Neural cell (in vitro differentiated cells): ENCODE results near the gene MDN1. TPM values are rescaled to one million over a fixed set of nuclear protein-coding genes. Genes with fewer than 3 reads are reported as not detected.

ENCODE experiments used
- H2AFZ ChIP-seq: fragments of 200-600, 300-800 bp; sonication (generic), shearing (Covaris generic); 2 replicates; pipeline ENCODE4 v1.6.0; 2014; ENCODE audit warnings: low read depth, mild to moderate bottlenecking, antibody characterized with exemption, low read length, moderate library complexity
- H3F3A ChIP-seq: fragments of 200-600 bp; shearing (Covaris generic); 2 replicates; pipeline ENCODE4 v1.6.1; 2016; ENCODE audit warnings: mild to moderate bottlenecking, moderate library complexity, mixed read lengths, antibody characterized with exemption, low read length; ENCODE audit not compliant: insufficient read depth, poor library complexity, severe bottlenecking
- H3K27ac ChIP-seq: fragments of 200-600, 300-800 bp; sonication (generic), shearing (Covaris generic); 2 replicates; pipeline ENCODE4 v1.5.1; 2014; ENCODE audit warnings: mild to moderate bottlenecking, low read length, moderate library complexity
- H3K27me3 ChIP-seq: fragments of 300-800, 200-600 bp; sonication (generic), shearing (Covaris generic); 2 replicates; pipeline ENCODE4 v1.6.0; 2014; ENCODE audit warnings: mild to moderate bottlenecking, low read depth, low read length, moderate library complexity; ENCODE audit not compliant: insufficient read depth
- H3K36me3 ChIP-seq: fragments of 300-800, 200-600 bp; sonication (generic), shearing (Covaris generic); 2 replicates; pipeline ENCODE4 v1.5.1; 2014; ENCODE audit warnings: mild to moderate bottlenecking, antibody characterized with exemption, low read length, moderate library complexity; ENCODE audit not compliant: insufficient read depth
- H3K4me2 ChIP-seq: fragments of 300-800, 200-600 bp; sonication (generic), shearing (Covaris generic); 2 replicates; pipeline ENCODE4 v1.6.0; 2014; ENCODE audit warnings: mild to moderate bottlenecking, low read length
- H3K4me3 ChIP-seq: fragments of 300-800, 200-600 bp; sonication (generic), shearing (Covaris generic); 2 replicates; pipeline ENCODE4 v1.5.1; 2014; ENCODE audit warnings: mild to moderate bottlenecking, low read length, moderate library complexity
- H3K79me2 ChIP-seq: fragments of 200-600 bp; shearing (Covaris generic); replicated peaks from 2 replicates; pipeline ENCODE4 v1.6.0; 2014; ENCODE audit warnings: mild to moderate bottlenecking, low read length, moderate library complexity; ENCODE audit not compliant: insufficient read depth
- H3K9ac ChIP-seq: fragments of 300-800, 200-600 bp; sonication (generic), shearing (Covaris generic); 2 replicates; pipeline ENCODE4 v1.6.1; 2016; ENCODE audit warnings: mild to moderate bottlenecking, low read length, mixed read lengths
- H3K9me2 ChIP-seq: fragments of 200-600 bp; shearing (Covaris generic); 2 replicates; pipeline ENCODE4 v1.6.1; 2016; ENCODE audit warnings: mild to moderate bottlenecking, low read length, mixed read lengths; ENCODE audit not compliant: insufficient read depth
- H3K9me3 ChIP-seq: fragments of 200-600, 300-800 bp; sonication (generic), shearing (Covaris generic); 2 replicates; pipeline ENCODE4 v1.6.1; 2016; ENCODE audit warnings: mild to moderate bottlenecking, mixed run types, low read length, moderate library complexity, mixed read lengths
- H4K20me1 ChIP-seq: fragments of 200-600 bp; shearing (Covaris generic); 2 replicates; pipeline ENCODE4 v1.6.1; 2016; ENCODE audit warnings: mild to moderate bottlenecking, mixed run types; ENCODE audit not compliant: insufficient read depth
- CTCF ChIP-seq: fragments of 450-650 bp; IDR thresholded peaks from 2 replicates; pipeline ENCODE4 v1.5.1; 2014; ENCODE audit warnings: antibody characterized with exemption, mild to moderate bottlenecking, moderate library complexity; ENCODE audit not compliant: poor library complexity, severe bottlenecking
- EP300 ChIP-seq: fragments of 450-650 bp; conservative IDR thresholded peaks from 2 replicates; pipeline ENCODE4 v1.6.1; 2014; ENCODE audit warnings: antibody characterized with exemption, mild to moderate bottlenecking, moderate library complexity; ENCODE audit not compliant: poor library complexity, severe bottlenecking
- EZH2 ChIP-seq: fragments of 200-600, 300-800 bp; shearing (Covaris generic), sonication (generic); IDR thresholded peaks from 2 replicates; pipeline ENCODE4 v1.6.1; 2014; ENCODE audit warnings: antibody characterized with exemption, low read length, borderline replicate concordance, mild to moderate bottlenecking; ENCODE audit not compliant: insufficient read depth, poor library complexity, severe bottlenecking
- MXI1 ChIP-seq: fragments of 450-650 bp; conservative IDR thresholded peaks from 2 replicates; pipeline ENCODE4 v1.6.1; 2014; ENCODE audit warnings: antibody characterized with exemption, mild to moderate bottlenecking; ENCODE audit not compliant: poor library complexity, severe bottlenecking
- POLR2AphosphoS5 ChIP-seq: IDR thresholded peaks from 2 replicates; pipeline ENCODE4 v1.6.1; 2012
- RAD21 ChIP-seq: fragments of 450-650 bp; conservative IDR thresholded peaks from 2 replicates; pipeline ENCODE4 v1.6.1; 2014; ENCODE audit warnings: antibody characterized with exemption, mild to moderate bottlenecking, moderate library complexity
- REST ChIP-seq: IDR thresholded peaks from 2 replicates; pipeline ENCODE4 v1.6.1; 2012; ENCODE audit warnings: borderline replicate concordance
- SMC3 ChIP-seq: fragments of 450-650 bp; conservative IDR thresholded peaks from 2 replicates; pipeline ENCODE4 v1.6.1; 2014; ENCODE audit warnings: antibody characterized with exemption, mild to moderate bottlenecking, moderate library complexity; ENCODE audit not compliant: poor library complexity
- TAF1 ChIP-seq: IDR thresholded peaks from 2 replicates; pipeline ENCODE4 v1.6.1; 2012; ENCODE audit warnings: low read depth
- polyA plus RNA-seq: library from polyadenylated mRNA; depleted of rRNA; stranded (reverse); fragments of >200 nt; gene quantifications from 2 replicates; pipeline ENCODE4 v1.2.3, GENCODE V29; 2014

Gene MDN1
- polyA plus RNA-seq, 1 donor from 2014 or later = 17.8 TPM

- Histone ChIP-seq H3K79me2 (no peaks in the 10 kb centered on the region), H3K9me2 (no peaks in the 10 kb centered on the region), H4K20me1 (no peaks in the 10 kb centered on the region), H3K9me3 (no peaks in the 10 kb centered on the region), H2AFZ (no peak overlapping the region), H3K27me3 (no peaks in the 10 kb centered on the region), H3K27ac (no peak overlapping the region), H3K4me3 (no peak overlapping the region), H3F3A (no peaks in the 10 kb centered on the region), H3K9ac (no peak overlapping the region), H3K4me2 (no peak overlapping the region), H3K36me3 (no peaks in the 10 kb centered on the region)
- TF ChIP-seq EZH2 = no peak
- TF ChIP-seq SMC3 = no peak
- TF ChIP-seq MXI1 = no peak
- TF ChIP-seq RAD21 = no peak
- no peak for TF ChIP-seq TAF1
- no peak for TF ChIP-seq EP300
- TF ChIP-seq REST = no peak
- TF ChIP-seq CTCF = no peak
- no peak for TF ChIP-seq POLR2AphosphoS5
Measured at GRCh38 chr6:89777455-89777854, 42.1 kb downstream of the MDN1 start.

DNA sequence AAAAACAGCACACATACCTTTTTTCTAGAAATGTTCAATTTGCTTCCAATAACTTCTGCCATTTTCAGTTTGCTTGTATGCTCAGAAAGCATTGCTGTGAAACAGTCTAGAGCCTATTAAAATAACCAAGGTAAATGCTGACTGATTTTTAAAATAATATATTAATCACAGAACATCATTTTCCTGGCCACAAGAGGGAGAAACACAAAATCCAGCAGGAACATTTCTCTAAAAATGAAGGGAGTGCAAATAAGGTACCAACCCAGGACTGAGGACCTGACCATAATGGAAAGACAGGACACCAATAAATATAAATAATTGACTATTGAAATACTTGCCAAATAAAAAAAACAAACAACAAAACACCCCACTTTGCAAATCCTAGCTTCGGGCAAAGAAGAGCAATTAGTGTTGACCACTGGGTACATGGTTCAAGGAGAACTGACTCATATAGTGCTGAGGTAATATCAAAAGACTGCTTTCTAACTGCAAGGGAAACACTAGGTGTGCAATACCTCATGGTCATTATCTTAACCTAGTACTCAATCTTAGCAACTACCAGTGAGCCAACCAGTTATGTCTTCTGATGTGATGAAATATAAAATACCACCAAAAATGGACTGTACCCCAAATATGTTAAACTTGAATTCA, 42.9 kb downstream of the MDN1 start:
- no peak overlapping the region for H3K27ac ChIP-seq
- no peak overlapping the region for H2AFZ ChIP-seq
- no peaks in the 10 kb centered on the region for H3K9me2 ChIP-seq
- H4K20me1 ChIP-seq = no peaks in the 10 kb centered on the region
- no peaks in the 10 kb centered on the region for H3K9me3 ChIP-seq
- H3K79me2 ChIP-seq = no peaks in the 10 kb centered on the region
- TF ChIP-seq CTCF = no peak
- no peak for TF ChIP-seq SMC3
- TF ChIP-seq TAF1 = no peak
- no peak for TF ChIP-seq EZH2
- TF ChIP-seq REST = no peak
- TF ChIP-seq EP300 = no peak
- no peak for TF ChIP-seq RAD21
- TF ChIP-seq POLR2AphosphoS5 = no peak
- no peak for TF ChIP-seq MXI1
- H3K36me3 ChIP-seq = no peaks in the 10 kb centered on the region
- no peaks in the 10 kb centered on the region for H3F3A ChIP-seq
- H3K4me2 ChIP-seq = no peak overlapping the region
- no peaks in the 10 kb centered on the region for H3K27me3 ChIP-seq
- H3K9ac ChIP-seq = no peak overlapping the region
- no peak overlapping the region for H3K4me3 ChIP-seq
